Heart left ventricle (tissue), 16 donors: ENCODE results near the gene TMBIM4. TPM values are rescaled to one million over a fixed set of nuclear protein-coding genes. Genes with fewer than 3 reads are reported as not detected.
A peak's percentile ranks its signal among the peaks of the same experiment; 100 is the strongest.

Experiments used
- ATAC-seq, 4 donors: fragments of 200-7000 bp; cut with Tn5 transposase; one replicate each; pipeline ENCODE4 v1.9.1; 2020 to 2022; ENCODE audit warnings: moderate library complexity in 4 of 4, mild to moderate bottlenecking in 3 of 4, moderate number of reproducible peaks in 1 of 4
- DNase-seq, 5 donors: peaks; one replicate each; pipeline ENCODE4 v3.0.0-alpha.2; 2020
- H3K27ac ChIP-seq, 12 donors: fragments of 200-600 bp; sonication (generic) in 4 of 12; one replicate each; pipeline versions ENCODE4 v1.5.0 to v1.8.0; 2016 to 2022; ENCODE audit warnings: mild to moderate bottlenecking in 2 of 12
- H3K27me3 ChIP-seq, 9 donors: fragments of 200-600 bp; sonication (generic) in 2 of 9; one replicate each; pipeline versions ENCODE4 v1.5.1 to v1.8.0; 2016 to 2022; ENCODE audit warnings: mild to moderate bottlenecking in 3 of 9
- H3K36me3 ChIP-seq, 9 donors: fragments of 200-600 bp; sonication (generic) in 2 of 9; one replicate each; pipeline versions ENCODE4 v1.5.0 to v1.8.0; 2018 to 2022; ENCODE audit warnings: mild to moderate bottlenecking in 2 of 9
- H3K4me1 ChIP-seq, 12 donors: fragments of 200-600 bp; sonication (generic) in 4 of 12; one replicate each; pipeline versions ENCODE4 v1.5.0 to v1.8.0; 2016 to 2022; ENCODE audit warnings: mild to moderate bottlenecking in 3 of 12
- H3K4me3 ChIP-seq, 12 donors: fragments of 200-600 bp; sonication (generic) in 4 of 12; one replicate each; pipeline versions ENCODE4 v1.5.0 to v1.8.0; 2017 to 2022; ENCODE audit warnings: mild to moderate bottlenecking in 9 of 12, moderate library complexity in 4 of 12
- H3K9me3 ChIP-seq, 12 donors: fragments of 200-600 bp; sonication (generic) in 4 of 12; one replicate each; pipeline versions ENCODE4 v1.5.0 to v1.8.0; 2016 to 2022; ENCODE audit warnings: mild to moderate bottlenecking in 1 of 12
- CTCF ChIP-seq, 12 donors: fragments of 200-600 bp; sonication (generic) in 4 of 12; IDR thresholded peaks; one replicate each; pipeline versions ENCODE4 v1.5.0 to v1.8.0; 2018 to 2022; ENCODE audit warnings: antibody characterized with exemption in 12 of 12, mild to moderate bottlenecking in 5 of 12
- POLR2A ChIP-seq, 2 donors: fragments of 450-650 bp; IDR thresholded peaks; one replicate each; pipeline ENCODE4 v1.6.1; 2017; ENCODE audit warnings: antibody characterized with exemption in 2 of 2, mild to moderate bottlenecking in 2 of 2, moderate library complexity in 2 of 2
- WGBS, 4 donors: extraction: QIAGEN DNeasy Blood & Tissue Kit in 2 of 4; methylation state at CpG; one replicate each; pipeline versions ENCODE4 v1.1.5 to v1.1.7; 2013 to 2018; 5-methylcytosine and 5-hydroxymethylcytosine counted together
- intact Hi-C, 10 donors: fragments of 100-400 bp; cut with DNase I; formaldehyde crosslinking; loops; one replicate each; pipeline versions ENCODE4 v1.11.1 to v1.14.2; 2022
- polyA plus RNA-seq, 2 donors: library from polyadenylated mRNA; stranded (reverse); fragments of 200-250 nt; gene quantifications; one replicate each; pipeline ENCODE4 v1.2.3, GENCODE V29; 2013
- total RNA-seq, 9 donors: library from RNA; depleted of rRNA in 2 of 9; stranded (reverse); fragments of >200 nt in 2 of 9; fragmentation: NEBNext Ultra II Directional in 3 of 9; extraction: Animal tissue kit (Norgen Biotek cat#: 25700) in 3 of 9; gene quantifications; one replicate each; pipeline versions ENCODE4 v1.1.0 to v1.2.4, GENCODE V29; 2016 to 2023
- donor health status: ischemic (EF 13 %, LVEDD 7.1; RV severe dilation, severe dysfunction).
- donor health status: healthy with polysubstance abuse.
- donor health status: DM: no; HTN: yes; CAD: no.
- donor health status: DM: no; HTN: no; CAD: no.
- donor health status: ischemic (EF 25% LVEDD 6.9; RV normal size, moderate dysfunction).
- donor health status: ischemic (EF 25% LVEDD 5.7; RV mildly dilated, moderate dysfunction).
- donor health status: healthy.
- donor health status: DM: yes; HTN: yes; CAD: no.
- donor health status: ischemic (EF 35%, LVEDD 5.7; RV mildly dilated, moderate dysfunction).
- donor health status: nonischemic (EF 11% LVEDD 7.7; RV severe dilation, severe dysfunction).
- donor health status: DM: yes; HTN: yes; CAD: no.
- donor health status: PGD.
- donor health status: ischemic (EF 29% LVEDD 5.4; RV normal size, mild dysfunction).
- donor health status: nonischemic (EF 23%, LVEDD 6.1; RV moderate dilation, normal function).

The TMBIM4 gene
- total and polyA plus RNA-seq, 11 donors: 52.2 to 131 (median 86.2) TPM

- no peaks in the 10 kb centered on the region for H3K27me3 ChIP-seq
- TF ChIP-seq POLR2A (IDR thresholded peaks at IDR 0.05) (no peak), CTCF (IDR thresholded peaks at IDR 0.05) (no peak)
- no peak for DNase-seq
Measured at GRCh38 chr12:66111605-66112004, 58.2 kb downstream of the TMBIM4 start.

GRCh38 chr12:66109056-66109455 lies 60.7 kb downstream of the TMBIM4 start:
- DNase-seq: no peak
- Histone ChIP-seq H3K4me3 (no peak overlapping the region), H3K4me1 (peaks cover 0 to 6% (median 0%) of the 10 kb centered on the region in 12 donors), H3K36me3 (no peaks in the 10 kb centered on the region), H3K9me3 (no peaks in the 10 kb centered on the region), H3K27me3 (no peaks in the 10 kb centered on the region), H3K27ac (no peak overlapping the region)
- 81 to 89% (median 86%) methylated on average over 4 of the region's 4 CpGs for WGBS, 4 donors
- intact Hi-C loops: loop anchor here in 7 of 10 donors (5.0 to 10.0 kb wide), 2 partner anchors 804 to 1217 kb away; no protein-coding TSS in a partner anchor
- no peak for ATAC-seq
- no peak for TF ChIP-seq CTCF (IDR thresholded peaks at IDR 0.05)
- no peak for TF ChIP-seq POLR2A (IDR thresholded peaks at IDR 0.05)

More at GRCh38 chr12:66111605-66112004, 58.2 kb downstream of the TMBIM4 start:
- Histone ChIP-seq H3K27ac (no peak overlapping the region), H3K4me3 (no peak overlapping the region), H3K9me3 (no peaks in the 10 kb centered on the region), H3K4me1 (peaks cover 0 to 6% (median 0%) of the 10 kb centered on the region in 12 donors), H3K36me3 (no peaks in the 10 kb centered on the region)
- ATAC-seq: no peak
- intact Hi-C loops: loop anchor here in 1 of 10 donors (10.0 kb wide), 1 partner anchor 1217 kb away; no protein-coding TSS in a partner anchor

GRCh38 chr12:66108386-66108785 lies 61.4 kb downstream of the TMBIM4 start:
- Histone ChIP-seq H3K4me3 (no peak overlapping the region), H3K4me1 (peaks cover 0 to 6% (median 0%) of the 10 kb centered on the region in 12 donors), H3K27ac (no peak overlapping the region), H3K9me3 (no peaks in the 10 kb centered on the region), H3K27me3 (no peaks in the 10 kb centered on the region), H3K36me3 (no peaks in the 10 kb centered on the region)
- ATAC-seq (no peak), DNase-seq (no peak)
- intact Hi-C loops: loop anchor here in 7 of 10 donors (5.0 to 10.0 kb wide), 2 partner anchors 804 to 1216 kb away; no protein-coding TSS in a partner anchor
- WGBS, 4 donors: 91 to 96% (median 93%) methylated on average over 1 of the region's 1 CpG
- no peak for TF ChIP-seq CTCF (IDR thresholded peaks at IDR 0.05)
- no peak for TF ChIP-seq POLR2A (IDR thresholded peaks at IDR 0.05)

GRCh38 chr12:66107451-66107915 lies 62.3 kb downstream of the TMBIM4 start:
- TF ChIP-seq CTCF (IDR thresholded peaks at IDR 0.05): peak; percentile 63 to 87 (median 80)
- no peak for TF ChIP-seq POLR2A (IDR thresholded peaks at IDR 0.05)
- ATAC-seq (peak in 3 of 4 donors; percentile 75 to 87 (median 83)), DNase-seq (peak in 3 of 5 donors; percentile 34 to 37 (median 36))
- WGBS, 4 donors: 24 to 29% (median 28%) methylated on average over 9 of the region's 9 CpGs
- intact Hi-C loops: loop anchor here in 7 of 10 donors (5.0 to 10.0 kb wide), 2 partner anchors 803 to 1215 kb away; no protein-coding TSS in a partner anchor
- Histone ChIP-seq H3K4me3 (no peak overlapping the region), H3K36me3 (no peaks in the 10 kb centered on the region), H3K27ac (no peak overlapping the region), H3K27me3 (no peaks in the 10 kb centered on the region), H3K9me3 (no peaks in the 10 kb centered on the region), H3K4me1 (peaks cover 0 to 6% (median 0%) of the 10 kb centered on the region in 12 donors)
